ENCODE data around the gene KLF6. TPM values are rescaled to one million over a fixed set of nuclear protein-coding genes. Genes with fewer than 3 reads are reported as not detected.

Gene KLF6
- total RNA-seq, 1 donor from 2014 or later = 328 TPM

GRCh38 chr10:3761021-3761686, 23.9 kb downstream of the KLF6 start:
- H3K4me3 Mint-ChIP-seq (ENCODE audit: unreplicated experiment) = no peak overlapping the region
- H3K4me1 Mint-ChIP-seq (ENCODE audit: unreplicated experiment) = no peaks in the 10 kb centered on the region
- no peak for DNase-seq (ENCODE audit: low spot score)
- no peaks in the 10 kb centered on the region for H3K36me3 Mint-ChIP-seq (ENCODE audit: low read depth, unreplicated experiment)
- H3K27ac Mint-ChIP-seq (ENCODE audit: unreplicated experiment) = no peak overlapping the region
- TF ChIP-seq CTCF (IDR thresholded peaks at IDR 0.05; ENCODE audit: unreplicated experiment) = no peak
- H3K9me3 Mint-ChIP-seq (ENCODE audit: unreplicated experiment) = no peaks in the 10 kb centered on the region
- H3K27me3 Mint-ChIP-seq (ENCODE audit: unreplicated experiment) = peaks cover 1% of the 10 kb centered on the region

GRCh38 chr10:3760083-3760482, 24.9 kb downstream of the KLF6 start:
- H3K4me1 Mint-ChIP-seq (ENCODE audit: unreplicated experiment) = peaks cover under 1% of the 10 kb centered on the region
- no peaks in the 10 kb centered on the region for H3K36me3 Mint-ChIP-seq (ENCODE audit: low read depth, unreplicated experiment)
- TF ChIP-seq CTCF (IDR thresholded peaks at IDR 0.05; ENCODE audit: unreplicated experiment) = no peak
- no peak for DNase-seq (ENCODE audit: low spot score)
- no peak overlapping the region for H3K27ac Mint-ChIP-seq (ENCODE audit: unreplicated experiment)
- peaks cover 1% of the 10 kb centered on the region for H3K27me3 Mint-ChIP-seq (ENCODE audit: unreplicated experiment)
- no peaks in the 10 kb centered on the region for H3K9me3 Mint-ChIP-seq (ENCODE audit: unreplicated experiment)
- no peak overlapping the region for H3K4me3 Mint-ChIP-seq (ENCODE audit: unreplicated experiment)

GRCh38 chr10:3759397-3759796, 25.6 kb downstream of the KLF6 start:
- no peak overlapping the region for H3K4me3 Mint-ChIP-seq (ENCODE audit: unreplicated experiment)
- DNase-seq (ENCODE audit: low spot score) = no peak
- H3K27me3 Mint-ChIP-seq (ENCODE audit: unreplicated experiment) = peaks cover 1% of the 10 kb centered on the region
- peaks cover 3% of the 10 kb centered on the region for H3K4me1 Mint-ChIP-seq (ENCODE audit: unreplicated experiment)
- no peaks in the 10 kb centered on the region for H3K9me3 Mint-ChIP-seq (ENCODE audit: unreplicated experiment)
- H3K27ac Mint-ChIP-seq (ENCODE audit: unreplicated experiment) = no peak overlapping the region
- TF ChIP-seq CTCF (IDR thresholded peaks at IDR 0.05; ENCODE audit: unreplicated experiment) = no peak
- H3K36me3 Mint-ChIP-seq (ENCODE audit: low read depth, unreplicated experiment) = no peaks in the 10 kb centered on the region

- TF ChIP-seq CTCF (IDR thresholded peaks at IDR 0.05; ENCODE audit: unreplicated experiment) = no peak
- no peak for DNase-seq (ENCODE audit: low spot score)
- Mint-ChIP-seq H3K36me3 (ENCODE audit: low read depth, unreplicated experiment) (no peaks in the 10 kb centered on the region), H3K27ac (ENCODE audit: unreplicated experiment) (no peak overlapping the region), H3K4me3 (ENCODE audit: unreplicated experiment) (no peak overlapping the region), H3K27me3 (ENCODE audit: unreplicated experiment) (peaks cover 1% of the 10 kb centered on the region), H3K4me1 (ENCODE audit: unreplicated experiment) (peaks cover 5% of the 10 kb centered on the region), H3K9me3 (ENCODE audit: unreplicated experiment) (no peaks in the 10 kb centered on the region)
These were observed 26.5 kb downstream of the KLF6 start for GRCh38 chr10:3758491-3758970.

- DNase-seq (ENCODE audit: low spot score) = no peak
- Mint-ChIP-seq H3K4me1 (ENCODE audit: unreplicated experiment) (peaks cover 5% of the 10 kb centered on the region), H3K27me3 (ENCODE audit: unreplicated experiment) (peaks cover 1% of the 10 kb centered on the region), H3K9me3 (ENCODE audit: unreplicated experiment) (no peaks in the 10 kb centered on the region), H3K4me3 (ENCODE audit: unreplicated experiment) (no peak overlapping the region), H3K27ac (ENCODE audit: unreplicated experiment) (no peak overlapping the region), H3K36me3 (ENCODE audit: low read depth, unreplicated experiment) (no peaks in the 10 kb centered on the region)
- TF ChIP-seq CTCF (IDR thresholded peaks at IDR 0.05; ENCODE audit: unreplicated experiment) = no peak
These were observed 27.1 kb downstream of the KLF6 start for GRCh38 chr10:3757638-3758490.

All from endothelial cell (in vitro differentiated cells).